NOMO-1 treated with DMSO at 0.1 percent for 48 hours (cell line): ENCODE data around the gene GBGT1.

Experiments used
- DNase-seq: peaks from one replicate; lab custom pipeline; 2025; ENCODE audit not compliant: unreplicated experiment; lab: John Stamatoyannopoulos, UW

Gene GBGT1

DNA sequence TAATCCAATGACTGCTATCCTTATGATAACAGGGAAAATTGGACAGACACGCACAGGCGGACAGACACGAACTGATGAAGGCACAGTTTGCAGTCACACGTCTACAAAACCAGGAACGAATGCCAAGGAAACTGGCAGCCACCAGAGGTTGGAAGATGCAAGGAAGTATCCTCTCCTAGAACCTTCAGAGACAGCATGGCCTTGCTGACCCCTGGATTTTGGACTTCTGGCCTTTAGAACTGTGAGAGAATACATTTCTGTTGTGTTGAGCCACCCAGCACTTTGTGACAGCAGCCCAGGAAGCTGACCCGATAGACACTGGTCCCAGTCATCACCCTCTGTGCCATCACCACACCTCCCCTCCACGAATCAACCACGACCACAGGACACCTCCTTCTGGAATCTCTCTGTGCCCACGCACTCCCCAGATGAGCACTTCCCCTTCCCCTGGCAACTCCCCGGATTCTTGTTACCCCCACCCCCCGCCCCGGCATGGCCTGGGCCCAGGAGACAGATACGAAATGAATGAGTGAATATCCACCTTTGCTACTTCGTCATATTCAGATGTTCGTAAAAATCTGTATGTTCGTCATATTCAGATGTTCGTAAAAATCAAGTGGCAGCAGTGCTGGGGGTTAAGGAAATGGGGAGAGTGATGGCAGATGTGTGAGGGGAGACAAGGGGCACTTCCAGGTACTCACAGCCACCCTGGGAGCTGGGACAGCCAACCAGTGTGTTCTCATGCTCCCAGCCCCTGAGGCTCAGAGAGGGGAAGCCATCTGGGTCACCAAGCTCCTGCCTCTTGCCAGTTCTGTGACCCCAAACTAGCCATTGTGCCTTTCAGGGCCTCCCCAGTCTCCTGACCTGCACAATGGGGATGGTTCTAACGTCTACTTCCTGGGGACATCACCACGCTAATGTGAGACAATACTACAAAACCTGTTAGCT, 18.5 kb downstream of the GBGT1 start:
- DNase-seq: no peak

DNA sequence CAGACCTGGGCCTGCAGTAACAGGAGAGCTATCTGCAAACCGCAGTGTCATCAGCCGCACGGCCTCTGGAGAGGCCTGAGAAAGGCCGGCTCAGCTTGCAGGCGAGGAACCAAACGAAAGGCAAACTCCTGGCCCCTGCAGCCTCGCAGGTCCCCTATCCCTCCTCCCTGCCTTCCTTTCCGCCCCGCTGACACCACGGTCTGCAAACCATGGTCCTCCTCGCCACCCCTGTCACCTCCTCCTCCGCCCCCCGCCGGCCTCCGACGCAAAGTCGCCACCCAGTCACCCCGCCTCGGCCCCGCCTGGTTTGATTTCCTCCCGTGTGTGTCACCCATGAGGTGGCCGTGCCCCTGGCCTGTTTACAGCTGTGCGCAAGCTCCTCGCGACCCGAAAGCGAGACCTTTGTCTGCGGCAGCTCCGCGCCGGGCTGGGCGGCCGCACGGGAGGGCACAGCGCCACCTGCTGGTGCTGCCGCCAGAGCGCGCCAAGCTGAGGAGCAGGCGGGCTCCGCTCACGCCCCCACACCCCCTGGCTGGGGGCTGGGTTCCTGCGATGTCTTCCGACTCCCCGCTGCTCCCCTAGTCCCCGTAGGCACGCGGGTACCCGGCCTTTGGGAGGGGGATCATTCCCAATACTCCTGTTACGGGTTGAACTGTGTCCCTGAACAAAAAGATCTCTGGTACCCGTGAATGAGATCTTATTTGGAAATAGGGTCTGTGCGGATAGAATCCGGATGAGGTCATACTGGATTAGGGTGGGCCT, 19.4 kb downstream of the GBGT1 start:
- peak; percentile 41 for DNase-seq

DNA sequence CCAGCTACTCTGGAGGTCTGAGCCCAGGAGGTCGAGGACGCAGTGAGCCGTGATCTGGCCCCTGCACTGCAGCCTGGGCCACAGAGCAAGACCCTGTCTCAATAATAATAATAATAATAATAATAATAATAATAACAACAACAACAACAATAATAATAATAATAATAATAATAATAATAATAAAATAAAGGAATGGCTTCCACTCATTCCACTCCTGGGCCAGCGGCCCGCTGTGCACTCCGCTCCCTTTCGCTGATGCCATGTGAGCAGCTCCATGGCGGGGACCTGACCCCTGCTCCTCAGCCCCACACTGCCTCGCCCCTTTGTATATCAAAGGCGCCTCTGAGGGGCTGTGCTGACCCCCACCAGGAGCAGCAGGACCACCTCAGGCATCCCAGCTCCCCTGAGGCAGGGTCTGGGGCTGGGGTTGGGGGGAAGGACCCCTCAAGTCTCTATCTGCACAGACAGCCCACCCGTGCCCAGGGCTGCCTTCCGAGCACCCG, 20.0 kb downstream of the GBGT1 start:
- no peak for DNase-seq

DNA sequence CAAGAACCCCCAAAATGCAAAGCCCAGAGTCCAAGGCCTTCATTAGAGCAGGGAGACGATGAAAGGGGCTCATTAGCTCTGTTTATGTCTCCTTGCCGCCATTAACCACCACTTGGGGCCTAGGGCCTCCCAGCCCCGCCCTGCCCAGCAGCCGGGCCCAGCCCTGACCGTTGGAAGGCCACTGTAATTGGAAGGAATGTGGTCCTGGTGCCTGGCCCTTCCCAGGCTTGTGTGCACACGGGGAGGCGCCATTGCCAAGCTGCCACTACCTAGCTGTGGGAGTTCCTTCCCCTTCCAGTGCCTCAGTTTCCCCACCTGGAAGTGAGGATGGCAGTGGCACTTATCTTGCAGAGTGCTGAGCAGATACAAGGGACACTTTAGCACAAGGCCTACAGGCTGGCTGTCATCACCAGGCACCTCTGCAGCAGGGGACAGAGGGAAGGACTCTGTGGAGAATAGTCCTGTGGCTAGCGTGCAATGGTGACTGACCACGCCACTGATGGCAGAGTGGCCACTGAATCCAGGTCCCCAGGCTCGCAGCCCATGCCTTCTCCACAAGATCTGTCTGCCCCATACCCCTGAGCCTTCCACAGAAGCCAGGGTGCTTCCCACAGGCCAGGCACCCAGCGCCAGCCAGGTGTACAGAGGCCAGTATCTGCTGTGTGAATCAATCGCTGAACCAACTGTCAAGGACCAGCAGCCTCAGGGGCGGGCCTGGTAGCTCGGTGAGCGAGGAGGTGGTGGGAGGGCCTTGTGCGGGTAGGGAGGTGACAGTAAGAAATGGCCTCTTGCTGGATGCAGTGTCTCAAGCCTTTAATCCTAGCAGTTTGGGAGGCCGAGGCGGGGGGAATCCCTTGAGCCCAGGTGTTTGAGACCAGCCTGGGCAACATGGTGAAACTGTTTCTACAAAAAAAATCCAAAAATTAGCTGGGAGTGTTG, 20.8 kb downstream of the GBGT1 start:
- no peak for DNase-seq

DNA sequence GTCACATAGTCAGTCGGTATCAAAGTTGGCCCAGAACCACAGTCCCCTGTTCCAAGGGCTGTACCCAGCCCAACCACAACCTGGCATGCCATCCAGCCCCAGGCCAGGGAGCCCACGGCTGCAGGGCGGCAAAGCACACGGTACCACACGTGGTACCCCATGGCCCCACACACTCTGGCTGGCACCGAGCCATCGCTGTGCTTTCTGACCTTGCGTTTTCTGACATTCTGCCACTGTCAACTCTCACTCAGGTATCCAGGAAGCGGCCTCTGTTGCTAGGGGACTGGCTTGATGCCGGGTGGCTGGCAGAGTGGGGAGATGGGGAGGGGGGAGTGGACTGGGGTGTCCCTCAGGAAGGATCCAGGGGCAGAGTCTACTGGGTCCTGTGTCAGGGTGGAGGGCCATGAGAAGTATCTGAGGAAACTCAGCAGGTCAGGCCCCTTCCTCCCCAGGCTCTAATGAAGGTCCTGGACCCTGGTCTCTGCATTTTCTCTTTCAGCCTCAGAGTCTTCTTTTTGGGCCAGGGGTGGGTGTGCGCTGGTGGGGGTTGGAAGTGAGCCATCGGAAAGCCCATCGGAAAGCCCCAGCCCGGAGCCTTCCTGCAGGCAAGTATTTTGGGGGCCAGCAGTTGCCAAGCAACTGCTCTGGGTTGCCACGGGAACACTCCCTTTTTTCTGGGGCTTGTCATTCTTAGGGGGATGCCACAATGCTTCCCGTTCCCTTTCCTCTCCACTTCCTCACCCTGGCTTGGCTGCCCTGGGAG, 21.7 kb downstream of the GBGT1 start:
- no peak for DNase-seq

DNA sequence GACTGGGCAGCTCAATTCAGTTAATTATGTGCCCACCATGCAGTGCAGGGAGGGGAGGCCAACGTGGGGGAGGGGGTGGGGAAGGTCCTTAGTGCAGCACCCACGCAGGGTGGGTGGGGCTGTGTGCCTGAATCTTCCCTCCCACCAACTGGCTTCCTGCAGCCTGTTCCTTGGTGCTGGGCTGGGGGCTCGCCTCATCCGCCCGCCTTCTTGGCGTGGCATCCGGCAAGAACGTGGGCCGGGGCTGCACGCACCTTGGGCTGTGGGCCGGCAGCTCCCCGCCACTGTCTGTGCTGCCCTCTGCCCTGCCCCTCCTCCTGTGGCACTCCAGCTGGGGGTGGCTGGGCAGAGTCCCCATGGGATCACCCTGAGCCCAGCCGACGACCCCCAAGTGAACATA, 23.1 kb downstream of the GBGT1 start:
- DNase-seq: no peak

DNA sequence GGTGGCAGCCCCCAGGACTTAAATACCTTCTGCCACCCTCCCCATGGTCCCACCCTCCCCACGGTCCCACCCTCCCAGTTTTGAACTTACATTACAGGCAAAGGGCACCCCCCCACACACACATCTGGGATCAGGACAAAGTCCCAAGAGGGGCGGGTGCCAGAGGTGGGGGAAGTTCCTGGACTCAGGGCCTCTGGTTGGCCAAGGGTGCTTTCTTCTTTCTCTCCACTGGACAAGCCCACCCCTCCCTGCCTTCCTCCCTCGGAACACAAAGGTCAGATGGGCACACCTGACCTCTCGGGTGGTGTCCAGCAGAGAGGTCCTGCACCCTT, 23.6 kb downstream of the GBGT1 start:
- DNase-seq: no peak

DNA sequence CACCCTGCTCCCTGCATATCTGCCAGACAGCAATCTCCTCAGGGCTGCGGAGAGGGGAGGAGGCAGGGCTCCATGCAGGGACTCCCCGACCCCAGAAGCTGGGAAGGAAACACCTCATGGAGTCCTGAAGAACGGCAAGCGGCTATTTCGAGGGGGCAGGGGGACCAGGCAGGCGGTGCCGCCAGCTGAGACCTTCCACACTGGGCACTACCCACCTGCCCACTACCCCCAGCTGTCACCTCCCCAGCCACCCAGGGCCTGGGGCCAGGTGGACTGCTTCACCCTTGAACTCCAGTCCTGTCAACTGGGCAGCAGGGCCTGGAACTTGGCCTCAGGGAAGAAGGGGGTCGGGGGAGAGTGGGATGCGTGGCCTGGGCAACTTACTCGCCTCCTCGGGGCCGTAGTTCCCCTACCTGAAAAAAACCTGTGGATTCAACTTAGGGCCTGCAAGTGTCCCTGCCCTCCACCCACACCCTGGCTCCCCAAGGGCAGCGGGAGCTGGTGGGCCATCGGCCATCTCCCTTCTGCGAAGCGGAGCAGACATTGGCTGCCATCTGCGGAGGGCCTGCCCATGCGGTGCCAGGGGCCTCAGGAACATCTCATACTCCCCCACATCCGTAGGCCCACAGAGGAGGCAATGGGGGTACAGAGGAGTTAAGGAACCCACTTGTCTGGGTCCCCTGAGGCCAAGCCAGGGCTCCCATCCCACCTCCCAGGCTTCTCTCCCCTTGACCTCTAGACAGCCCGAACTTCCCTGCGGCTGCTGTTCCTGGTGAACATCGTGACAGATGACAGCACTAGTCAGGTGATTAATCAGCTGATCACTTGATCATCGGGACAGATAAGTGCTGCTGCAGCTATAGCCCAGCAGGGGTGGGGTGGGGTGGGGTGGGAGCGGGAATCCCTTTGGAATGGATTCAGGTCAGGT, 24.2 kb downstream of the GBGT1 start:
- no peak for DNase-seq

DNA sequence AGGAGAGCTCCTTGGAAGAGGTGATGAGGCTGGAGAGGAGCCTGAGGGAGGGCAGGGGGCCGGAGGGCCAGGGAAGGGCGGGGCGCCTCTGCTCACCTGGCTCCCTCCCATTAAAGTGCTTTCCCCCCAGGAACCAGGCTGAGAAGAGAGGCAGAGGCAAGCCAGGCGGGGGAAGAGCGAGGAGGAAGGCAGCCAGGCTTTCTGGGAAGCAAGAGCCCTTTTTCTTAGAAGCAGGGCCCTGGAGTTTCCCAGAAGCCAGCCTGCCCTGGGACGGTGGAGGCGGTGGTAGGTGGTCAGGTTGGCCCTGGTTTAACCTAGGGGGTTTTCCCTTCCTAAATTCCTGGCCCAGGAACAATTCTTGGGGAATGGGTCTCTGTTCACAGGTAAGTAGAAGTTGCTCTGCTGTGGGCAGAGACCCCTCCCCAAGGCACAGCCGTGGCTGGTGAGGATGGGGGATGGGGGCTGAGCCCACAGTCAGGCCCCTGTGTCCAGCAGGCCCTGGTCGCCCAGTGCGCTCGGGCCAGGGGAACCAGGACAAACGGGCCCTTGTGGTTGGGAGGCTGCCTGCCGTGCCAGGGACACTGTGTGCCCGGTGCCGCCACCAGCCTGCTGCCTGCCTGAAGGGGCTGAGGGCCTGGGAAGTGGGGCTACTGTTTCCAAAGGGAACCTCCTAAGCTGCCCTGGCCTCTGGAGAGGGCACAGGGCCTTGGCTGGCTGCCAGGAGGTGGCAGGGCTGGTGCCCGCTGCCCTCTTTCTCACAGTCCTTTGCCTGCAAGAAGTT, 26.1 kb downstream of the GBGT1 start:
- no peak for DNase-seq

DNA sequence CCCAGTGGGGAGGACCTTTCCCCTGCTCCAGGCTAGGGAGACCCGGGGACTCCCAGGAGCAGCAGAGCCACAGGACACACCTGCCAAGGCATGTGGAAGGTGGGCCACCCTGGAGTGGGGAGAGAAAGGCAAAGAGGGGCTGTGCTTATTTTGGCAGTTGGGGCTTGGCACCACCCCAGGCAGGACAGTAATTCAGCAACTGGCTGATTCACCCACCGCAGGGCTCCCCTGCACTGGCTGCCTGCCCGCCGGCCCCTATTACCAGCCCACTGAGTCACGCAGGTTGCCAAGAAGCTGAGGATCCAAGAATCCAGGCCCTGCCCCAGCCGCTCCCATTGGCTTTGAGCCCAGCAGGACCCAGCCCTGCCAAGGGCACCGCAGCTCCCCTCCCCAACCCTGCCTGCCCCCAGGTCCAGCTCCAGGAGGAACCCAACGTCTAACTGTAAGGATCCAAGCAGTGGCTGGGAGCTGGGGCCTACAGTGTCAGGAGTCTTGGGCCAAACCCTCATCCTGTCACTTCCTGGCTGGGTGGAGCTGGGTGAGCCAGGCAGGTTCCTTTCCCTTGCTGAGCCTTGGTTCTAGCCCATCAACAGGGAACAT, 28.5 kb downstream of the GBGT1 start:
- DNase-seq: no peak

DNA sequence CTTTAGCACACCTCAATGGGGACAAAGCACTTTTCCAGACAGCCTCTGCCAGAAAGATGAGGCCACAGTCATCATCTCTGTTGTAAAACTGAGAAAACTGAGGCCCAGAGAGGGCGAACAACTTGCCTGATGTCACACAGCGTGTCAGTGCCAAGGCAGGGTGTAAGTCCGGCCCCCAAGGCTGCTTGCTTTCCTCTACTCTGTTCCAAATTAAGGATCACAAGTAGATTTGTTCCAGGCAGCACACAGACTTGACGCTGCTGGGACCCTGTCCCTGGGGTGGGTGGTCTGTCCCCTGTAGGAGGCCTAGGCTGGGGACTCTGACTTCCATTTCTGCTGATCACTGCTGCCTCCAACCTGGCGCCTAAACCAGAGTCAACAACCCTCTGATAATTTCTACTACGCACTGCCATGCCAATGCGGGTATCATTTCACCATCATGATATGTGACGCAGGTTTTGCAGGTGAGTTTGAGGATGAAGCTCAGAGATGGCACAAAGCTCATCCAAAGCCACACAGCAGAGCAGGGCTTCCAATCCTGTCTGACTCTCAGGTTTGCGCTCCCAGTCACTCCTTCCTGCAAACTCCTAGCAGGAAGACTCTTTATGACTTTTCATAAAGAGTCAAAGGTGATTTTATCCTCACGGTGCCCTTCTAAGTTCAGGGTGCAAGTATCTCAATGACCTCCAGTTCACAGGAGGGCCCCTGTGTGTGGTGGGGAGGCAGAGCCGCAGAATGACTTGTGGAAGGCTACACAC, 29.1 kb downstream of the GBGT1 start:
- no peak for DNase-seq

DNA sequence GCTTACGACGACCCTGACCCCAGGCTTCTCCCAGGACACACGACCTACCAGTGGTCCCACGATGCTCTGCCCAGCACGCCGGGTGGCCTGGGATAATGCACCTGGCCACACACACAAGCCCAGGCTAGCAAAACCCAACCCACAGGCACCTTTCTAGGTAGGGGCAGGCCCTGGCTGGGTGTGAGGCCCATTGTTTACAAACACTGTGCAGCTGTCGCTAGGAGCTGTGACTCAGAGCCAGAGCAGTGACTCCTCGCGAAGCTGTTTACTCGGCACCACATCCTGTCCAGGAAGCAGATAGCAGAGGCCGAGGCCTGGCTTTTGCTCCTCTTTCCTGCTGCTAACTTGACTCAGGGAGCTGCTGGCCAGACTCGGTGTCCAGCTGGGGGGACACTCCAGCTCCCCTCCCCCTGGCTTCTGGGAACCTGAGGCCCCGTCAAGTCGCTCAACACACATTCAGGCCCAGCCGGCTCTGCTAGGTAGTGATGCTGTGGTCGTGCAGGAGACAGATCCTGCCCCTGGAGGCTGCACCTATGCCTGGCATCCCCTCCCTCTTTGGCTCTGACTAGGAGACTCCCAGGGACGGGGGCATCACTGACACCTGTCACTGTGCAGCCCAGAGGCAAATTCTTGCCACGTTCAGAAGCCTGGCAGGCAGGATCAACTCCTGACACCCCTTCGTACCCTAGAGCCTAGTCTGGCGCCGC, 29.9 kb downstream of the GBGT1 start:
- peak; percentile 21 for DNase-seq

DNA sequence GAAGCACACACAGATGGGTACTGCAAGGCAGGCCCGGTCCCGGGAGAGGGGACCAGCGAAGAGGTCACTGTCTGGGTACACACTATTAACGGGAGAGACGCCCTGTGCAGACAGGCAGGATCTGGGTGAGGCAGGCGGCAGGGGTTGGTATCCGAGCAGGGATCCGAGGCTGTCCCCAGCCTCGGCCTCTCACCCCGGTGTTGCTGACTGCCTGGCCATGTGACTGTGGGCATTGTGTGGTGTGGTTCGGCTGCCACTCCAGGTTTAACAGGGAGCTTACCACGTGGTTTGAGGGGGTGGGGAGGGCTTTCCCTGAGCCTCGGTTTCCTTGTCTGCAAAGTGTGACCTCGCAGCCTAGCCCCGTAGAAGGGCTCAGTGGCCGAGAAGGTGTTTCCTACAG, 31.5 kb downstream of the GBGT1 start:
- no peak for DNase-seq

DNA sequence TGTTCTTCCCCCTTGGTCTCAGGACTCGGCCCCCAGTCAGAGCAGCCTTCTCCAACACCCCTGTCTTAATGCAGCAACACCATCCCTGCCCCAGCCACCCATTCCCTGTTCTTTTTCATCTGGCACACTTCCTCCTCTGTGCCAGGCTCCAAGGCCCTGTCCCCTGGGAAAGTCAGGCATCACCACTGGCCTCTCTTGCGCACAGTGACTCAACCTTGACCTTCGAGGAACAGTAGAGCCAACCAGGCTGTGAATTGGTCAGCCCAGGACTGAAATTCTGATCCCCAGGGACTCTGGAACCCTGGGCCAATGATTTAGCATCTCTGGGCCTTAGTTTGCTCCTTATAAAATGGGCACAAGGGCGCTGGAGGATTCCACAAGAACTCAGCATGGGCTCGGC, 32.2 kb downstream of the GBGT1 start:
- no peak for DNase-seq

DNA sequence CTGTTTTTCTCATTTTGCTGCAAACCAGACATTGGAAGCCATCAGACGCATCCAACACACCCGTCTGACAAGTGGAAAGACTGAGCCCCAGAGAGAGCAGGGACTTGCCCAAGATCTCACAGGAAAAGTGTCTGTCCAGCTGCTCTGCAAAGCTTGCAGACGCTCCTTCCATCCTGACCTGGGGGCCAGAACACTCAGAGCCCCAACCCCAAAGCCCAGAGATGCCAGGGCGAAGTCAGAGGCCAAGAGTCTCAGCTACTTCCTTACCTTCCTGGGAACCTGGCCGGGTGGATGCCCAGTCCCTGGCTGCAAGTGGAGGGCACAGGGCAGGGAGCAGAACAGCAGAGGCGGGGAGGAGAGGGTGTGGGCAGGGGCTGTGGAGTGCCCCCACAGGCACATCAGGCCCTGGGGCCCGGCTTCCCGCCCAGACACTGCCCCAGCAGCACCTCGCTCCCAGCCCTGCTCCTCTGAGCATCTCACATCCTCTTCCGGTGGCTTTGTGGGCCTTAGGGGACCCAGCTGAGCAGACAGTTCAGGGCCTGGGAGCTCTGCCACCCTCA, 32.9 kb downstream of the GBGT1 start:
- DNase-seq: no peak

DNA sequence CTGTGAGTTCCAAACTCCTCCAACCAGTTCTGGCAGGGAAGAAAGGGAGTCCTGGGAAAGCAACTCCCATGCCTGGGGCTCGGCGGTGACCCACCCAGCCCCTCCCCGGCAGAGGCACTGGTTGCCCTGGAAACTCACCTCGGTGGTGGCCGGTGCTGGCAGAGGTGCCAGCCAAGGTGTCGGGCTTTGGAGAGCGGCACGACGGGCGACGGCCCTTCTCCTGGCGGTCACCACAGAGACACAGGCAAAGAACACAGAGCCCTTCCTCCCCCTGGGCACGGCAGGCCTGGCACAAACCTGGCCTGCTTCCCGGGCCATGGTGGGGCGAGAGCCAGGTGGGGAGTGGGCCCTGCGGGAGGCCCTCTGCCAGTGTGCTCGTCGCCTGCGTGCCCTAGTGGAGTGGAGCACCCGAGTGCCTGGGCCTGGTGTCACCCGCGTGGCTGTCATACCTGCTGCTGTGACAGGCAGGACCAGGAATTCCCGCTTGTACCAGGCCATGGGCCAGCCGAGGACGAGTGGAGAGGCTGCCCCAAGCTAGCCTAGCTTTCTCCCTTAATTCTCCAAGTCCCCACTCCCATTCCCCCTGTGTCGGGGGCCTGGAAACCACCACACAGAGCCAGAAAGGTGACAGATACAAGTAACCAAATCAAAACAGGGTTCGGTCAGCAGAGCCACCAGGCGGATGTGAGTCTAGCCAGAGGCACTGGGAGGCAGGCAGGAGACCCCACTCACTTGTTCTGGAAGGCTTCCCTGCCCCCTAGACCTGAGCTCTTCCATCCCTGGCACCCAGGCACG, 34.5 kb downstream of the GBGT1 start:
- no peak for DNase-seq
